Measurements from ENCODE around the gene SLC35G6.

SLC35G6 gene

DNA sequence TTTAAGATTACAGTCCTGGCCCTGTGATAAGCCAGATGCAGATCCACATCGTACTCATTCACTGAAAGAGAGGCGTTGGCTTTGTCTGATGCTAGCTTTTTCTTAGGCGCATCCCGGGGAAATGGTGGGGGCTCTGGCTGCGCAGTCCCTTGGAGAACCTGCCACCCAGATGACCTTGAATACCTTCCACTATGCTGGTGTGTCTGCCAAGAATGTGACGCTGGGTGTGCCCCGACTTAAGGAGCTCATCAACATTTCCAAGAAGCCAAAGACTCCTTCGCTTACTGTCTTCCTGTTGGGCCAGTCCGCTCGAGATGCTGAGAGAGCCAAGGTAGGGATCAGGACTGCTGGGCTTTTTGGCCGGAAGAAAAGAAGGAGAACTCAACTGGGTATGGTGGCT lies 26.9 kb downstream of the SLC35G6 start:
- DNase-seq (ENCODE audit: low spot score) = no peak

DNA sequence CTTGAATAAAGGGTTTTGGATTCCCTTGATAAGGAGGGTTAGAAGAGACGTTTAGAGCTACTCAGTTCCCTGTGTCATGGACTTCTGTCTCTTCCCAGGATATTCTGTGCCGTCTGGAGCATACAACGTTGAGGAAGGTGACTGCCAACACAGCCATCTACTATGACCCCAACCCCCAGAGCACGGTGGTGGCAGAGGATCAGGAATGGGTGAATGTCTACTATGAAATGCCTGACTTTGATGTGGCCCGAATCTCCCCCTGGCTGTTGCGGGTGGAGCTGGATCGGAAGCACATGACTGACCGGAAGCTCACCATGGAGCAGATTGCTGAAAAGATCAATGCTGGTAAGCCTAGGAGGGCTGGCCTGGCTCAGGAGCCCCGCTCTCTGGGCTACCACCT lies 27.6 kb downstream of the SLC35G6 start:
- no peak for DNase-seq (ENCODE audit: low spot score)

DNA sequence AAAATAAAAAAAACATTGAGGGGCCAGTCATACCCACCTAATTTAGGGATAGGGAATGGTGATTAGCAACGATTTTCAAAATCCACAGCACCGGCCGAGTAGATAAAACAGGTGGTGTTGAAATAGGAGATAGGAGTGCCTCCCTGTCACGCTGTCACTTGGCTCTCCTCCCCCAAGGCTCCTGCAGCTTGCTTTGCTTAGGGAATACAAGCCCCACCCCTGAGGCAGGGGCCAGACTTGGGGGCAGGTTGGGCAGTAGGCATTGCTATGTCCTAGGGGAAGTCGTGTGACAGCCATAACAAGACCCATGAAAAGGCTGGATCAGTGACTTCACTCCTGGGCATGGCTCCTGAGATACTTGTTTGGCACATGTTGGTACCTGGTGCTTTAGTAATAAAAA lies 28.7 kb downstream of the SLC35G6 start:
- no peak for DNase-seq (ENCODE audit: low spot score)

DNA sequence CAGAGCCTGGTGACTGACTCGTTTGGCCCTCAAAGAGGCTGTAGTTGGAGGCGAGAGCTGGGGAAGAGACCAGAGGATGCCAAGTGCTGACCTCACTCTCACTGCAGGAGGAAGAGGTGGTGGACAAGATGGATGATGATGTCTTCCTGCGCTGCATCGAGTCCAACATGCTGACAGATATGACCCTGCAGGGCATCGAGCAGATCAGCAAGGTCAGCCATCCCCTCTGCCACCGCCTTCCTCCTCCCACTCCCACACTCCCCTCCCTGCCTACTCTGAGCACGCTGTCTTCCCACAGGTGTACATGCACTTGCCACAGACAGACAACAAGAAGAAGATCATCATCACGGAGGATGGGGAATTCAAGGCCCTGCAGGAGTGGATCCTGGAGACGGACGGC lies 29.9 kb downstream of the SLC35G6 start:
- DNase-seq (ENCODE audit: low spot score) = no peak

DNA sequence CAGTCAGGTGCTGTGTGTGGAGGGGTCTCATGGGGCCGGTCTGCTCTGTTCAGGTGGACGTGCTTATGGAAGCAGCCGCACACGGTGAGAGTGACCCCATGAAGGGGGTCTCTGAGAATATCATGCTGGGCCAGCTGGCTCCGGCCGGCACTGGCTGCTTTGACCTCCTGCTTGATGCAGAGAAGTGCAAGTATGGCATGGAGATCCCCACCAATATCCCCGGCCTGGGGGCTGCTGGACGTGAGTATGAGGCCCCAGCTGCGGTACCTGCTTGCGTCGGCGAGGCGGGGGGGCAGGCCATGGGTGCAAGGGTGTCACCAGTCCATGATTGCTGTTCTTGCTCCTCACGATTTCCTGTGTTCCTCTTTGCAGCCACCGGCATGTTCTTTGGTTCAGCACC lies 30.9 kb downstream of the SLC35G6 start:
- no peak for DNase-seq (ENCODE audit: low spot score)

DNA sequence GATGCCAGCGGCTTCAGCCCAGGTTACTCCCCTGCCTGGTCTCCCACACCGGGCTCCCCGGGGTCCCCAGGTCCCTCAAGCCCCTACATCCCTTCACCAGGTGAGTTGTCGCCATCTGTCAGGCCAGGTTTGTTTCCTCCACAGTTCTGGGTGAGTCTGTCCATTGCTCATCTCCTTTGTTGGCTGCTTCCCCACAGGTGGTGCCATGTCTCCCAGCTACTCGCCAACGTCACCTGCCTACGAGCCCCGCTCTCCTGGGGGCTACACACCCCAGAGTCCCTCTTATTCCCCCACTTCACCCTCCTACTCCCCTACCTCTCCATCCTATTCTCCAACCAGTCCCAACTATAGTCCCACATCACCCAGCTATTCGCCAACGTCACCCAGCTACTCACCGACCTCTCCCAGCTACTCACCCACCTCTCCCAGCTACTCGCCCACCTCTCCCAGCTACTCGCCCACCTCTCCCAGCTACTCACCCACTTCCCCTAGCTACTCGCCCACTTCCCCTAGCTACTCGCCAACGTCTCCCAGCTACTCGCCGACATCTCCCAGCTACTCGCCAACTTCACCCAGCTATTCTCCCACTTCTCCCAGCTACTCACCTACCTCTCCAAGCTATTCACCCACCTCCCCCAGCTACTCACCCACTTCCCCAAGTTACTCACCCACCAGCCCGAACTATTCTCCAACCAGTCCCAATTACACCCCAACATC lies 31.7 kb downstream of the SLC35G6 start:
- no peak for DNase-seq (ENCODE audit: low spot score)

DNA sequence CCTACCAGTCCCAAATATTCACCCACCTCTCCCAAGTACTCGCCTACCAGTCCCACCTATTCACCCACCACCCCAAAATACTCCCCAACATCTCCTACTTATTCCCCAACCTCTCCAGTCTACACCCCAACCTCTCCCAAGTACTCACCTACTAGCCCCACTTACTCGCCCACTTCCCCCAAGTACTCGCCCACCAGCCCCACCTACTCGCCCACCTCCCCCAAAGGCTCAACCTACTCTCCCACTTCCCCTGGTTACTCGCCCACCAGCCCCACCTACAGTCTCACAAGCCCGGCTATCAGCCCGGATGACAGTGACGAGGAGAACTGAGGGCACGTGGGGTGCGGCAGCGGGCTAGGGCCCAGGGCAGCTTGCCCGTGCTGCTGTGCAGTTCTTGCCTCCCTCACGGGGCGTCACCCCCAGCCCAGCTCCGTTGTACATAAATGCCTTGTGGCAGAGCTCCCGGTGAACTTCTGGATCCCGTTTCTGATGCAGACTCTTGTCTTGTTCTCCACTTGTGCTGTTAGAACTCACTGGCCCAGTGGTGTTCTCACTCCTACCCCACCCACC lies 32.7 kb downstream of the SLC35G6 start:
- no peak for DNase-seq (ENCODE audit: low spot score)

DNA sequence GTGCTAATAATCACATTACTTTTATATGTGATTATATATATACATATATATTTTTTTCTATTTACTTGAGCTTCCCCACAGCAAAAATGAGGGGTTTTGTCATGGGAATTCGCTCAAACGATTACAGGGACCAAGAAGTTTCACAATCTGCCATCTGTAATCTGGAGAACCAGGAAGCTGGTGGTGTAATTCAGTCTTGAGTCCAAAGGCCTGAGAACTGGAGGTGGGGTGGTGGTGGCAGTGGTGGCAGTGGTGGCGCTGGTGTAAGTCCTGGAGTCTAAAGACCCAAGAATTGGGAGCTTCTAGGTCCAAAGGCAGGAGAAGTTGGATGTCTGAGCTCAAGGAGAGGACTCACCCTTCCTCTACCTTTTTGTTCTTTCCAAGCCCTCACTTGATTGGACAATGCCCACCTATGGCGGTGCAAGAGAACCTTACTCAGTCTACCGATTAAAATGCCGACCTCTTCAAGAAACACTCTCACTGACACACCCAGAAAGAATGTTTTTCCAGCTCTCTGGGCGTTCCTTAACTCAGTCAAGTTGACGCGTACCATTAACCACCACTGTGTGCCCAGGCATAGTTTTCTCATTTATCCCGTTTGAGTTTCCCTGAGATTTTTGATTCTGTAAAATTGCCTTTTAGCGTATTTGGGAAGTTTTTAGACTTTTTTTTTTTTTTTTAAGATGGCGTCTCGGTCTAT lies 34.8 kb downstream of the SLC35G6 start:
- DNase-seq (ENCODE audit: low spot score) = no peak

DNA sequence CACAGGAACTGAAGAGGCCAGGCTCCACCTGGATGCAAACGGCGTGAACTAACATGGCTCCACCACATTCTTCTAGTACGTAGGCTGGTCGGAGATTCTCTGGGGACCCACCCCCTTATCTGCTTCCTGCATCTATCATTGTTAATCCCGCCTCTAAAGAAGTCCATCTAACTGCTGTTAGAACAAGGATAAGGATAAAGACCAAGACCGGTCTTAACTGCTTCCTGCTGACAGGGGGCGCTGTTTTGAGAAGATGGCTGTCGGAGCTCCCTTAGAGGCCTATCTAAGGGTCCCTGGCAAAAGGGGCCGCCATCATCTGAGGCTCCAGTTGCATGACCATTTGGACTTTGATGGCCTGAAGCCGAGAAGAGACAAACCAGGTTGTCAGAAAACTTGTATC lies 41.8 kb downstream of the SLC35G6 start:
- no peak for DNase-seq (ENCODE audit: low spot score)

DNA sequence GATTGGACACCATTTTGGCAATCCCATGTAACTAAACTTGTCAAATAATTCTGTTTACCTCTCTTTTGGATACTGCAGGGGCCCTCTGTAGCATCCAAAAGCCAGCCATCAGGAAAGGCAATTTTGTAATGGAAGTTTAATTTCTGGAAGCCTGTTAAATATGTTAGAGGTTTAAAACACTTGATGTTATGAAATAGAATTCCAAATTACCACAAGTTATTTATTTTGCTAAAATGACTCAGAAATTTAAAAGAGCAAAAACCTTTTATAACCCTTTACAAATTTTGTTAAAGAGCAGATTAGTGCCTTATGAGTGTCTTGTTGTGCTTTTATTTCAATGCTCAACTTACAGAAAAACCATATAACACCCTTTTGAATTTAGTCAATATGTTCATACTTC lies 47.6 kb downstream of the SLC35G6 start:
- DNase-seq (ENCODE audit: low spot score) = no peak

DNA sequence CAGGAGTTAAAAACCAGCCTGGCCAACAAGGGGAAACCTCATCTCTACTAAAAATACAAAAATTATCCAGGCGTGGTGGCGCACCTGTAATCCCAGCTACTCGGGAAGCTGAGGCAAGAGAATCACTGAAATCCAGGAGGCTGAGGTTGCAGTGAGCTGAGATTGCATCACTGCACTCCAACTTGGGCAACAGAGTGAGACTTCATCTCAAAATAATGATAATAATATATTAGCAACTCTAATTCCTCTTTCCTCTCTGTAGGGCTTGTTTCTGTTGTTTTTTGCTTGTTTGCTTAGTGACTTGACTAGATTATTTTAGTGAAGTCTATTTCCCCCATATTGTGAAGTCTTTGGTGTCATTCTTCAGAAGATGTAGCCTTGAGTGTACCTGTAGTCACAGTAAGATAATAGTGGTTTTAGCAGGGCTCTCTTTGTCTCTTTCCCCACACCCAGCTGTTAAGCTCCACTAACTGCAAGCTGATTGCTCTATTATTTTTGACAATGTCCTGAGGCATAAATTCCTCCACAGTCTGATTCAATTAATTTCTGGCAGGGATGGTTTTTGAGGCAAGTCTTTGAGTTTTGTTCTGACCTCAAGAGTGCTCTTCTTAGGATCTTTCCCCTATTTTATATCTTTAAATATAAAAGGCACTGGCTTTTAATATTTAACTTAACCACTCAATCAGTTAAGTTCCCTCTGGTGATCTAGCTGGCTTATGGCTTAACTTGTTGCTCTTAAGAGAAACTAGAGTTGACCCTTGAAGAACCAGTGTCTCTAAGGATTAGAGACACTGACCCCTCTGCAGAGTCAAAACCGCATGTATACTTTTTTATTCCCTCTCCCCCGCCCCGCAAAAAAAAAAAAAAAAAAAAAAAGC lies 49.0 kb downstream of the SLC35G6 start:
- no peak for DNase-seq (ENCODE audit: low spot score)

Measured in D341Med (cell line).